Activated T-cell treated with anti-CD3 and anti-CD28 coated beads for 1 hour (primary cell): Measurements from ENCODE around the gene DEXI.
"Not testable (repeated sequence)": the region's sequence is repeated elsewhere in the genome, so short reads cannot be mapped to it uniquely, and the experiment has no call there.

ENCODE experiments used
- DNase-seq: peaks from one replicate; pipeline ENCODE4 v3.0.0-alpha.2; 2020; ENCODE audit warnings: low read depth

DEXI gene

GRCh38 chr16:10941127-10941933 lies 938 bp downstream of the DEXI start:
- no peak for DNase-seq

GRCh38 chr16:10940501-10941079 lies 1.7 kb downstream of the DEXI start:
- DNase-seq = no peak

- DNase-seq = no peak
Observed at GRCh38 chr16:10939649-10940234, 2.5 kb downstream of the DEXI start.

GRCh38 chr16:10938796-10939648 lies 3.2 kb downstream of the DEXI start:
- no peak for DNase-seq

- no peak for DNase-seq
Observed at GRCh38 chr16:10938321-10938720, 3.9 kb downstream of the DEXI start.

GRCh38 chr16:10937068-10937859 lies 5.0 kb downstream of the DEXI start:
- DNase-seq = no peak

- DNase-seq = no peak
Observed at GRCh38 chr16:10936272-10936984, 5.8 kb downstream of the DEXI start.

- no peak for DNase-seq
Observed at GRCh38 chr16:10935226-10935915, 6.9 kb downstream of the DEXI start.

- DNase-seq = no peak
Observed at GRCh38 chr16:10934325-10935107, 7.8 kb downstream of the DEXI start.

- no peak for DNase-seq
Observed at GRCh38 chr16:10933865-10934264, 8.4 kb downstream of the DEXI start.

- DNase-seq = no peak
Observed at GRCh38 chr16:10932959-10933710, 9.1 kb downstream of the DEXI start.

GRCh38 chr16:10931977-10932632 lies 10.2 kb downstream of the DEXI start:
- no peak for DNase-seq

- no peak for DNase-seq
Observed at GRCh38 chr16:10931134-10931533, 11.1 kb downstream of the DEXI start.

GRCh38 chr16:10930755-10931093 lies 11.5 kb downstream of the DEXI start:
- DNase-seq = no peak

GRCh38 chr16:10929853-10930754 lies 12.2 kb downstream of the DEXI start:
- no peak for DNase-seq

GRCh38 chr16:10929097-10929496 lies 13.2 kb downstream of the DEXI start:
- DNase-seq = not testable (repeated sequence)

GRCh38 chr16:10927497-10928112 lies 14.7 kb downstream of the DEXI start:
- no peak for DNase-seq
